ENCODE results near the gene NECTIN4. TPM values are rescaled to one million over a fixed set of nuclear protein-coding genes. Genes with fewer than 3 reads are reported as not detected.

The NECTIN4 gene
- total RNA-seq, 1 donor, result under 0.01 TPM

DNA sequence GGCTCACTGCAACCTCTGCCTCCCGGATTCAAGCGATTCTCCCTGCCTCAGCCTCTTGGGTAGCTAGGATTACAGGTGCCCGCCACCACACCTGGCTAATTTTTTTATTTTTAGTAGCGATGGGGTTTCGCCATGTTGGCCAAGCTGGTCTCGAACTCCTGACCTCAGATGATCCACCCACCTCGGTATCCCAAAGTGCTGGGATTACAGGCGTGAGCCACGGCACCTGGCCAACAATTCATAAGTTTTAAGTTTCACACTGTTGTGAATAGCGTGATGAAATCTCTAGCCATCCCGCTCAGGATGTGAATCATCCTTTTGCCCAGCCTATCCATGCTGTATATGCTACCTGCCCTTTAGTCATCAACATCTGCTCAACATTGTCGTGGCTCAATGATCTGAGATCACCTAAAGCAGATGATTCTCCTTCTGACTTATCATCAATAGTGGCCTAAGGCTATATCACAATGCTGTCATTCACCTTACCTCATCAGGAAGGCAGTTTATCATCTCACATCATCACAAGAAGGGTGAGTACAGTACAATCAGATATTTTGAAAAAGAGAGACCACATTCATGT, 25.9 kb upstream of the NECTIN4 start:
- Histone ChIP-seq H3K4me1 (ENCODE audit: insufficient read depth, low read length) (peaks cover 53% of the 10 kb centered on the region), H2AFZ (ENCODE audit: low read length) (no peak overlapping the region), H4K20me1 (ENCODE audit: insufficient read depth, low read length) (peaks cover 42% of the 10 kb centered on the region), H3K4me3 (ENCODE audit: insufficient read depth, low read length) (no peak overlapping the region), H3K4me2 (ENCODE audit: insufficient read depth, low read length) (peak overlapping the region; percentile 42), H3K79me2 (ENCODE audit: insufficient read depth, low read length) (peaks cover 87% of the 10 kb centered on the region), H3K27ac (ENCODE audit: low read depth, low read length) (peak overlapping the region; percentile 98), H3K9me3 (ENCODE audit: low read depth, low read length) (no peaks in the 10 kb centered on the region), H3K36me3 (ENCODE audit: insufficient read depth, low read length) (peaks cover 6% of the 10 kb centered on the region), H3K27me3 (ENCODE audit: insufficient read depth, low read length) (no peaks in the 10 kb centered on the region)
- TF ChIP-seq, protein P1, sequence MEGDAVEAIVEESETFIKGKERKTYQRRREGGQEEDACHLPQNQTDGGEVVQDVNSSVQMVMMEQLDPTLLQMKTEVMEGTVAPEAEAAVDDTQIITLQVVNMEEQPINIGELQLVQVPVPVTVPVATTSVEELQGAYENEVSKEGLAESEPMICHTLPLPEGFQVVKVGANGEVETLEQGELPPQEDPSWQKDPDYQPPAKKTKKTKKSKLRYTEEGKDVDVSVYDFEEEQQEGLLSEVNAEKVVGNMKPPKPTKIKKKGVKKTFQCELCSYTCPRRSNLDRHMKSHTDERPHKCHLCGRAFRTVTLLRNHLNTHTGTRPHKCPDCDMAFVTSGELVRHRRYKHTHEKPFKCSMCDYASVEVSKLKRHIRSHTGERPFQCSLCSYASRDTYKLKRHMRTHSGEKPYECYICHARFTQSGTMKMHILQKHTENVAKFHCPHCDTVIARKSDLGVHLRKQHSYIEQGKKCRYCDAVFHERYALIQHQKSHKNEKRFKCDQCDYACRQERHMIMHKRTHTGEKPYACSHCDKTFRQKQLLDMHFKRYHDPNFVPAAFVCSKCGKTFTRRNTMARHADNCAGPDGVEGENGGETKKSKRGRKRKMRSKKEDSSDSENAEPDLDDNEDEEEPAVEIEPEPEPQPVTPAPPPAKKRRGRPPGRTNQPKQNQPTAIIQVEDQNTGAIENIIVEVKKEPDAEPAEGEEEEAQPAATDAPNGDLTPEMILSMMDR (IDR thresholded peaks at IDR 0.05; ENCODE audit: extremely low read depth, low read depth, low read length), result no peak
- DNase-seq (ENCODE audit: insufficient read length, low spot score, missing footprints), result no peak

DNA sequence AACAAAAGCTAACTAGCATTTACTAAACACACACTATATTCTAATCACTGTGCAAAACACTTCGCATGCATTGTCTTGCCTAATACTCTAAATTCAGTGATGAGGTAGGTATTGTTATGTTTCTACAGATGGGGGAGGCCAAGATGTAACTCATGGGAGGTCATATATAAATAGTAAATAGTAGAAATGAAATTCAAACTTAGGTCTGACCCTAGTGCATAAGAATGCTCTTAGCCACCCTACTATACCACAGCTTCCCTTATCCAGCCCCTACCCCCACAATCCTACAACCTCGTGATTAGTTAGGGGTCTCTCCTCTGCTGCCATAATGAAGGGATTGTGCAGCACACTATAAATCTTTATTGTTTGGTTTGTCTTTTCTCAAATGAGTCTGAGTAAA, 25.2 kb upstream of the NECTIN4 start:
- Histone ChIP-seq H3K4me3 (ENCODE audit: insufficient read depth, low read length) (no peak overlapping the region), H4K20me1 (ENCODE audit: insufficient read depth, low read length) (peaks cover 45% of the 10 kb centered on the region), H3K27ac (ENCODE audit: low read depth, low read length) (peak overlapping the region; percentile 98), H3K79me2 (ENCODE audit: insufficient read depth, low read length) (peaks cover 91% of the 10 kb centered on the region), H2AFZ (ENCODE audit: low read length) (no peak overlapping the region), H3K4me1 (ENCODE audit: insufficient read depth, low read length) (peaks cover 47% of the 10 kb centered on the region), H3K36me3 (ENCODE audit: insufficient read depth, low read length) (peaks cover 3% of the 10 kb centered on the region), H3K9me3 (ENCODE audit: low read depth, low read length) (no peaks in the 10 kb centered on the region), H3K4me2 (ENCODE audit: insufficient read depth, low read length) (peak overlapping the region; percentile 27), H3K27me3 (ENCODE audit: insufficient read depth, low read length) (no peaks in the 10 kb centered on the region)
- TF ChIP-seq, protein P1 (IDR thresholded peaks at IDR 0.05; ENCODE audit: extremely low read depth, low read depth, low read length), result no peak
- DNase-seq (ENCODE audit: insufficient read length, low spot score, missing footprints), result no peak

DNA sequence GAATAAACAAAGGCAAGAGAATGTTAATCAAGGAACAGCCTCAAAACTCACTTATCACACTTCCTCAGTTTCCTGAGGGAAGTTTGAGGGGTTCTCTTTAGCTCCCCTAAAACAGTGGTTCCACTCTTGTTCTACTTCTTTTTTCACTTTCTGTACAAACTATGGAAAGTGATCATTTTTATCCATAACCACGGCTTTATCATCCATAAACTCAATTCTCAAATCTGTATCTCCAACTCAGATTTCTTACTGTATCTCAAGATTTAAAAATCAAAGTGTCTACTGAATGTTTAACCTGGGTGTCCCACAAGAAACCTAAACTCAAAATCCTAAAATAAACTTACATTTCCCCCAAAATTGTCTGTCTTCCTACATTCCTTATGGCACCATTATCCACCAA, 24.6 kb upstream of the NECTIN4 start:
- H3K36me3 ChIP-seq (ENCODE audit: insufficient read depth, low read length), result peaks cover 5% of the 10 kb centered on the region
- no peaks in the 10 kb centered on the region for H3K27me3 ChIP-seq (ENCODE audit: insufficient read depth, low read length)
- H3K27ac ChIP-seq (ENCODE audit: low read depth, low read length), result peak overlapping the region; percentile 98
- peaks cover 40% of the 10 kb centered on the region for H3K4me1 ChIP-seq (ENCODE audit: insufficient read depth, low read length)
- H3K4me2 ChIP-seq (ENCODE audit: insufficient read depth, low read length), result no peak overlapping the region
- no peak overlapping the region for H3K4me3 ChIP-seq (ENCODE audit: insufficient read depth, low read length)
- H2AFZ ChIP-seq (ENCODE audit: low read length), result no peak overlapping the region
- H3K9me3 ChIP-seq (ENCODE audit: low read depth, low read length), result no peaks in the 10 kb centered on the region
- TF ChIP-seq, protein P1 (IDR thresholded peaks at IDR 0.05; ENCODE audit: extremely low read depth, low read depth, low read length), result no peak
- peaks cover 50% of the 10 kb centered on the region for H4K20me1 ChIP-seq (ENCODE audit: insufficient read depth, low read length)
- DNase-seq (ENCODE audit: insufficient read length, low spot score, missing footprints), result no peak
- H3K79me2 ChIP-seq (ENCODE audit: insufficient read depth, low read length), result peaks cover 92% of the 10 kb centered on the region

DNA sequence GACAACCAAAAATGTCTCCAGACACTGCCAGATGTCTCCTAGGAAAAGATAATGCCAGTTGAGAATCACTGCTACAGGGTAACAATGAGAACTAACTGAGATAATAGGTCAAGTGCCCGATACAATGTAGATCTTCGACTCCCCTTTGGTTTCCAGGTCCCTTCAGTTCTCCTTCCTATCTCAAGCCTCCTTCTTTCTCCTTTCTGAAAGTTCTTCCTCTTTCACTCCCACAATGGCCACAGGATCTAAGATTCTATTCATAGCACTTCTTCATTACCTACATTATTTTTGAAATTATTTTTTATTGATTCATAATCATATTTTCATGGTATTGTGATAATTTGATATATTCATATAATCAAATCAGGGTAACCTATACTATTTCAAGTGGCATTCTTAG, 22.2 kb upstream of the NECTIN4 start:
- Histone ChIP-seq H3K36me3 (ENCODE audit: insufficient read depth, low read length) (peaks cover 5% of the 10 kb centered on the region), H4K20me1 (ENCODE audit: insufficient read depth, low read length) (peaks cover 56% of the 10 kb centered on the region), H3K4me3 (ENCODE audit: insufficient read depth, low read length) (no peak overlapping the region), H3K4me1 (ENCODE audit: insufficient read depth, low read length) (peaks cover 28% of the 10 kb centered on the region), H3K79me2 (ENCODE audit: insufficient read depth, low read length) (peaks cover 95% of the 10 kb centered on the region), H3K4me2 (ENCODE audit: insufficient read depth, low read length) (no peak overlapping the region), H3K9me3 (ENCODE audit: low read depth, low read length) (no peaks in the 10 kb centered on the region), H2AFZ (ENCODE audit: low read length) (no peak overlapping the region), H3K27me3 (ENCODE audit: insufficient read depth, low read length) (no peaks in the 10 kb centered on the region), H3K27ac (ENCODE audit: low read depth, low read length) (no peak overlapping the region)
- DNase-seq (ENCODE audit: insufficient read length, low spot score, missing footprints), result no peak
- TF ChIP-seq, protein P1 (IDR thresholded peaks at IDR 0.05; ENCODE audit: extremely low read depth, low read depth, low read length), result no peak
